Measurements from ENCODE around the gene SLX1A. TPM values are rescaled to one million over a fixed set of nuclear protein-coding genes. Genes with fewer than 3 reads are reported as not detected.
A peak's percentile ranks its signal among the peaks of the same experiment; 100 is the strongest.

Gene SLX1A
- total and polyA plus RNA-seq, 9 of the 15 experiments (the other 6 are each of a cell fraction or from before 2014, with no cell fraction given): 2.3 to 86.5 (median 11.6) TPM

DNA sequence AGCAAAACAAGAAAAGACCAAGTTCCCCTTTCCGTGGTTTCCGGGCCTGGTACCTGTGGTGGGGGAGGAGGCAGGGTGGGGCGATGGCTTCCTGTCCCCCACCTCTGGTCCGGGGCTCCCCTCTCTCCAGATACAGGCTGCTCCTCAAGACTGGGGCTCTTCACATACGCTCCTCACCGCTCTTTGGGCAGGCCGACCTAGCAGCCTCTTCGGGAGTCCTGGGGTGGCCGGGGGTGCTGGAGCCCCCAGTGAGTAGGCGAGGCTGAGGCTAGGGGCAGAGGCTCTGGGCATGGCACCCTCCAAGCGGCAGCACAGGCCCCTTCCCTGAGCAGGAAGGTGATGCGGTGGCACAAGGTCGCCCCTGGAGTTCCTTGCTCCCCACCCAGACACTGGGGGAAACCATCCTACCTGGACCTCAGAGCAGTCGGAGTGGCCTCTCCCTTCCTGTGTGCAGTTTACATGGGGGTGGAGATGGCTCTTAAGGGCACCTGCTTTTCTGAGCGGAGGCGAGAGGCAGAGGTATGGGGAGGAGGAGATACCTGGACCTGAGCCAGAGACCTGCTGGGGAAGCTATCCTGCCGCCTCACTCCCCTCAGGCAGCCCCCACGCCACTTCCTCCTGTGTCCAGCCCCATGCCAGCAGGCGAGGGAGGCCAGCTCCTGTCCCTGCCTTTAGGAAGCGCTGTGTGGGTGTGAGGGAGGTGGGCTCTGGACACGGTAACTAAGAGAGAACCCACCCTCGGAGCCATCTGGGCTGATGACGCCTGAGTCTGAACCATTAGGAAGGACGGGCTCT lies 9.4 kb upstream of the SLX1A start (continued):
- TF ChIP-seq SMAD3 (CRISPR knock-in tag; conservative IDR thresholded peaks at IDR 0.05) (no peak), HMGN3 (IDR thresholded peaks at IDR 0.05; ENCODE audit: borderline replicate concordance, extremely low read depth, insufficient read length, low read depth, low read length) (peak; percentile 31), IRF2 (CRISPR knock-in tag; IDR thresholded peaks at IDR 0.05) (no peak), ZNF583 (CRISPR knock-in tag; IDR thresholded peaks at IDR 0.05) (no peak), SREBF1 (IDR thresholded peaks at IDR 0.05; ENCODE audit: borderline replicate concordance, low read depth, low read length) (no peak), CBX3 (IDR thresholded peaks at IDR 0.05; ENCODE audit: borderline replicate concordance in 1 of 2, low read length in 2 of 2) (no peak)

DNA sequence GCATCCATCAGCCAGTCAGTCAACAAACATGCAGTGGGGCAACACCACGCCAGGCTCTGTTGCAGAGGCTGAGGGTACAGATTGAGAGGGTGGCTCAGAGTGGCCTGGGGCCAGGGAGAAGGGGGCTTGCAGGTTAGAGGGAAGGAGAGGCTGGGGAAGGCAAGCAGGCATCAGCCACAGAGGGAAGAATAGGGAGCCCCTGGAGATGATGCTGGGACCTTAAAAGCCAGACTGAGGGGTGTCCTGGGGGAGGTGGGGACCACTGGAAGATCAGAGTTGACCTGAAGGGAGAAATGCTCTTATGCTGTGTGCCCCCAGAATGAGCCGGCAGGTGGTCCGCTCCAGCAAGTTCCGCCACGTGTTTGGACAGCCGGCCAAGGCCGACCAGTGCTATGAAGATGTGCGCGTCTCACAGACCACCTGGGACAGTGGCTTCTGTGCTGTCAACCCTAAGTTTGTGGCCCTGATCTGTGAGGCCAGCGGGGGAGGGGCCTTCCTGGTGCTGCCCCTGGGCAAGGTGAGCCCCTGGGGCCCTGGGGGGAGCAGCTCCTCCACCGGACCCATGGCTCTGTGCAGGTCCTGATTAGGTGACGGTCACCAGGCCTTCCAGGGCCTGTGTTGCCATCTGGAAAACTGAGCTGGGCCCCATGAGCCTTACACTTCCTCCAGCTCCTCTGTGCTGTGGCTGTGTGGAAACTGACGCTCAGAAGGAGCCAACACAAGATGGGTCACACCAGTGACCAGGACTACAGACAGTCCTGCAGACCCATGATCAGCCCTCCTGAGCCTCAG lies 8.6 kb upstream of the SLX1A start:
- H4K20me1 ChIP-seq (replicated peaks; ENCODE audit: control insufficient read depth, insufficient read depth, low read length): no peaks in the 10 kb centered on the region
- no peaks in the 10 kb centered on the region for H3K9me3 ChIP-seq (replicated peaks; ENCODE audit: control insufficient read depth, insufficient read depth, low read depth, low read length)
- POLR2A ChIA-PET: interaction anchor here (0.6 kb wide), 1 partner anchor 295 kb away, joined by 3 read pairs; no protein-coding TSS in a partner anchor
- H3K27me3 ChIP-seq (ENCODE audit: control insufficient read depth in 2 of 2, insufficient read depth in 2 of 2, low read length in 2 of 2): no peaks in the 10 kb centered on the region
- peak overlapping the region; percentile 63 for H2AFZ ChIP-seq (ENCODE audit: low read depth, low read length)
- peak in 1 of 4 experiments; percentile 9 for DNase-seq (ENCODE audit: extremely low read depth in 1 of 4, low spot score in 3 of 4)
- peak overlapping the region; percentile 61; the same call in 2 of the 3 replicates for H3K27ac ChIP-seq (ENCODE audit: extremely low read depth, low read depth, low read length)
- H3K9me1 ChIP-seq (ENCODE audit: control insufficient read depth, insufficient read depth, low read length): no peaks in the 10 kb centered on the region
- WGBS (ENCODE audit: insufficient coverage, low coverage, missing lambda C conversion rate): 79% methylated on average over 13 of the region's 13 CpGs
- CTCF ChIA-PET (ENCODE audit: low intra/inter-chr PET ratio): no interaction called here
- no peak for FAIRE-seq
- H3K4me1 ChIP-seq (replicated peaks in 1 of 2; ENCODE audit: control insufficient read depth in 2 of 2, insufficient read depth in 2 of 2, low read length in 2 of 2): peaks cover 32 to 58% of the 10 kb centered on the region in 2 experiments
- H3K4me3 ChIP-seq: no peak overlapping the region
- no peaks in the 10 kb centered on the region for H3K79me2 ChIP-seq (ENCODE audit: control insufficient read depth, insufficient read depth, low read length)
- H3K36me3 ChIP-seq (ENCODE audit: control insufficient read depth, insufficient read depth, low read length): 0 out of 3 replicates have a peak, but pooled peaks cover 3% of the 10 kb centered on the region
- in situ Hi-C loops (cut with MboI) (loop anchor here (5.0 kb wide), 1 partner anchor 733 kb away; the partner anchor contains the start of genes BOLA2 and SLX1B), intact Hi-C loops (cut with micrococcal nuclease) (no loop called here)
- no TSS peak for BruUV-seq (replicated peaks)
- H3K4me2 ChIP-seq (ENCODE audit: insufficient read depth, low read length): peak overlapping the region; percentile 41; the same call in 1 of the 2 replicates
- H3K9ac ChIP-seq (ENCODE audit: insufficient read depth in 1 of 2, low read depth in 2 of 2, low read length in 2 of 2): peak overlapping the region in 1 of 2 experiments; percentile 53; a peak in 2 of 4 replicates
- no peak for ATAC-seq
- no peak for TF ChIP-seq SOX6 (IDR thresholded peaks at IDR 0.05)
- no peak for TF ChIP-seq YY1 (IDR thresholded peaks at IDR 0.05; ENCODE audit: borderline replicate concordance in 1 of 3, control insufficient read depth in 1 of 3, extremely low read depth in 1 of 3, insufficient read depth in 3 of 3, insufficient read length in 1 of 3, insufficient replicate concordance in 2 of 3, low read depth in 1 of 3, low read length in 2 of 3)
- no peak for TF ChIP-seq SLC30A9 (CRISPR knock-in tag; IDR thresholded peaks at IDR 0.05)
- TF ChIP-seq NRF1 (conservative IDR thresholded peaks at IDR 0.05 in 1 of 2, IDR thresholded peaks at IDR 0.05 in 1 of 2): no peak
- peak; percentile 69; the same call in 1 of the 2 replicates for TF ChIP-seq ZNF3 (CRISPR knock-in tag; IDR thresholded peaks at IDR 0.05)
- no peak for TF ChIP-seq ASH1L (IDR thresholded peaks at IDR 0.05; ENCODE audit: borderline replicate concordance, low read depth, partially characterized antibody)
- no peak for TF ChIP-seq PHF21A (IDR thresholded peaks at IDR 0.05; ENCODE audit: borderline replicate concordance, low read depth)
- no peak for TF ChIP-seq GATA2 (CRISPR knock-in tag; IDR thresholded peaks at IDR 0.05)
- no peak for TF ChIP-seq PATZ1 (CRISPR knock-in tag; IDR thresholded peaks at IDR 0.05; ENCODE audit: borderline replicate concordance)
- peak; percentile 37; the same call in 1 of the 2 replicates for TF ChIP-seq RBFOX2 (IDR thresholded peaks at IDR 0.05; ENCODE audit: low read depth, low read length)
- TF ChIP-seq ZNF707 (CRISPR knock-in tag; conservative IDR thresholded peaks at IDR 0.05): no peak

All from K562 (cell line).